ENCODE results near the gene LMOD2.

DNA sequence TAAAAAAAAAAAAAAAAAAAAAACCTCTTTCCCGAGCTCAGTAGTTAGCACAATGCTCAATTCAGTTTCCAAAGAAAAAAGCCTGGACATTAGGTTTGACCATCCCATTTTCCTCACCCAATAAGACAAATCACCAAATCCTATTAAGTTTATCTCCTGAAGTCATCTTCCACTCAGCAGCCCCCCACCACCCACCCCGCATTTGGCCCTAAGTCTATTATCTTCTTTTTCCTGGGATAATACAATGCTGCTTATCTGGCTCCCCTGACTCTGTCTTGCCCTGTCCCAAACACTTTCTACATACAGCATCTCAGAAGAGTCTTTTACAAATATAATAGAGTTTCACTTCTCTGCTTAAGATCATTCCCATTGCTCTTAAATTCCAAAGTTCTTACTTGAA lies 17.8 kb upstream of the LMOD2 start:
- no peak for TF ChIP-seq ZNF331 (CRISPR knock-in tag; IDR thresholded peaks at IDR 0.05; ENCODE audit: low read depth)
- TF ChIP-seq, protein P1, sequence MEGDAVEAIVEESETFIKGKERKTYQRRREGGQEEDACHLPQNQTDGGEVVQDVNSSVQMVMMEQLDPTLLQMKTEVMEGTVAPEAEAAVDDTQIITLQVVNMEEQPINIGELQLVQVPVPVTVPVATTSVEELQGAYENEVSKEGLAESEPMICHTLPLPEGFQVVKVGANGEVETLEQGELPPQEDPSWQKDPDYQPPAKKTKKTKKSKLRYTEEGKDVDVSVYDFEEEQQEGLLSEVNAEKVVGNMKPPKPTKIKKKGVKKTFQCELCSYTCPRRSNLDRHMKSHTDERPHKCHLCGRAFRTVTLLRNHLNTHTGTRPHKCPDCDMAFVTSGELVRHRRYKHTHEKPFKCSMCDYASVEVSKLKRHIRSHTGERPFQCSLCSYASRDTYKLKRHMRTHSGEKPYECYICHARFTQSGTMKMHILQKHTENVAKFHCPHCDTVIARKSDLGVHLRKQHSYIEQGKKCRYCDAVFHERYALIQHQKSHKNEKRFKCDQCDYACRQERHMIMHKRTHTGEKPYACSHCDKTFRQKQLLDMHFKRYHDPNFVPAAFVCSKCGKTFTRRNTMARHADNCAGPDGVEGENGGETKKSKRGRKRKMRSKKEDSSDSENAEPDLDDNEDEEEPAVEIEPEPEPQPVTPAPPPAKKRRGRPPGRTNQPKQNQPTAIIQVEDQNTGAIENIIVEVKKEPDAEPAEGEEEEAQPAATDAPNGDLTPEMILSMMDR (conservative IDR thresholded peaks at IDR 0.05; ENCODE audit: low read depth in 2 of 2) = no peak
- no peak for TF ChIP-seq EZH2phosphoT487 (IDR thresholded peaks at IDR 0.05; ENCODE audit: unreplicated experiment)
- TF ChIP-seq NANOG (IDR thresholded peaks at IDR 0.05; ENCODE audit: borderline replicate concordance) = no peak
- TF ChIP-seq EZH2 (IDR thresholded peaks at IDR 0.05; ENCODE audit: low read depth, unreplicated experiment) = no peak
- TF ChIP-seq CREB1 (CRISPR knock-in tag; IDR thresholded peaks at IDR 0.05; ENCODE audit: low read depth) = no peak
- TF ChIP-seq, protein P2, sequence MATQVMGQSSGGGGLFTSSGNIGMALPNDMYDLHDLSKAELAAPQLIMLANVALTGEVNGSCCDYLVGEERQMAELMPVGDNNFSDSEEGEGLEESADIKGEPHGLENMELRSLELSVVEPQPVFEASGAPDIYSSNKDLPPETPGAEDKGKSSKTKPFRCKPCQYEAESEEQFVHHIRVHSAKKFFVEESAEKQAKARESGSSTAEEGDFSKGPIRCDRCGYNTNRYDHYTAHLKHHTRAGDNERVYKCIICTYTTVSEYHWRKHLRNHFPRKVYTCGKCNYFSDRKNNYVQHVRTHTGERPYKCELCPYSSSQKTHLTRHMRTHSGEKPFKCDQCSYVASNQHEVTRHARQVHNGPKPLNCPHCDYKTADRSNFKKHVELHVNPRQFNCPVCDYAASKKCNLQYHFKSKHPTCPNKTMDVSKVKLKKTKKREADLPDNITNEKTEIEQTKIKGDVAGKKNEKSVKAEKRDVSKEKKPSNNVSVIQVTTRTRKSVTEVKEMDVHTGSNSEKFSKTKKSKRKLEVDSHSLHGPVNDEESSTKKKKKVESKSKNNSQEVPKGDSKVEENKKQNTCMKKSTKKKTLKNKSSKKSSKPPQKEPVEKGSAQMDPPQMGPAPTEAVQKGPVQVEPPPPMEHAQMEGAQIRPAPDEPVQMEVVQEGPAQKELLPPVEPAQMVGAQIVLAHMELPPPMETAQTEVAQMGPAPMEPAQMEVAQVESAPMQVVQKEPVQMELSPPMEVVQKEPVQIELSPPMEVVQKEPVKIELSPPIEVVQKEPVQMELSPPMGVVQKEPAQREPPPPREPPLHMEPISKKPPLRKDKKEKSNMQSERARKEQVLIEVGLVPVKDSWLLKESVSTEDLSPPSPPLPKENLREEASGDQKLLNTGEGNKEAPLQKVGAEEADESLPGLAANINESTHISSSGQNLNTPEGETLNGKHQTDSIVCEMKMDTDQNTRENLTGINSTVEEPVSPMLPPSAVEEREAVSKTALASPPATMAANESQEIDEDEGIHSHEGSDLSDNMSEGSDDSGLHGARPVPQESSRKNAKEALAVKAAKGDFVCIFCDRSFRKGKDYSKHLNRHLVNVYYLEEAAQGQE (IDR thresholded peaks at IDR 0.05; ENCODE audit: unreplicated experiment) = no peak
- no peak for TF ChIP-seq JUNB (IDR thresholded peaks at IDR 0.05; ENCODE audit: unreplicated experiment)
- no peak for TF ChIP-seq POLR2AphosphoS5 (IDR thresholded peaks at IDR 0.05; ENCODE audit: low read depth)
